Measurements from ENCODE around the gene FUNDC2.
A peak's percentile ranks its signal among the peaks of the same experiment; 100 is the strongest.

The FUNDC2 gene

GRCh38 chrX:155023907-155024833 is 2.5 kb upstream of the FUNDC2 start:
- DNase-seq = no peak

GRCh38 chrX:155026420-155026726 is 271 bp upstream of the FUNDC2 start:
- no peak for DNase-seq

- peak in 2 of 56 donors; percentile 2 for DNase-seq
These were observed 944 bp downstream of the FUNDC2 start for GRCh38 chrX:155027509-155028066.

GRCh38 chrX:155028129-155028528 is 1.5 kb downstream of the FUNDC2 start:
- DNase-seq = no peak

GRCh38 chrX:155028877-155029291 is 2.2 kb downstream of the FUNDC2 start:
- no peak for DNase-seq

- no peak for DNase-seq
These were observed 5.0 kb downstream of the FUNDC2 start for GRCh38 chrX:155031657-155032056.

- DNase-seq = no peak
These were observed 9.0 kb downstream of the FUNDC2 start for GRCh38 chrX:155035688-155036087.

GRCh38 chrX:155046129-155046810 is 19.6 kb downstream of the FUNDC2 start:
- no peak for DNase-seq

GRCh38 chrX:155046811-155047528 is 20.3 kb downstream of the FUNDC2 start:
- DNase-seq = no peak

GRCh38 chrX:155048977-155049619 is 22.5 kb downstream of the FUNDC2 start:
- DNase-seq = peak in 40 of 56 donors; percentile 0 to 62 (median 20)

- no peak for DNase-seq
These were observed 26.3 kb downstream of the FUNDC2 start for GRCh38 chrX:155052738-155053498.

GRCh38 chrX:155053656-155054055 is 27.0 kb downstream of the FUNDC2 start:
- no peak for DNase-seq

GRCh38 chrX:155054255-155054654 is 27.6 kb downstream of the FUNDC2 start:
- no peak for DNase-seq

GRCh38 chrX:155055494-155055893 is 28.9 kb downstream of the FUNDC2 start:
- DNase-seq = no peak

GRCh38 chrX:155056471-155056870 is 29.8 kb downstream of the FUNDC2 start:
- no peak for DNase-seq

- DNase-seq = peak in 47 of 56 donors; percentile 1 to 70 (median 21)
These were observed 30.5 kb downstream of the FUNDC2 start for GRCh38 chrX:155056877-155057792.

GRCh38 chrX:155061760-155062159 is 35.1 kb downstream of the FUNDC2 start:
- DNase-seq = no peak

GRCh38 chrX:155065035-155065734 is 38.5 kb downstream of the FUNDC2 start:
- DNase-seq = no peak

GRCh38 chrX:155068165-155068564 is 41.5 kb downstream of the FUNDC2 start:
- DNase-seq = no peak

Data from nucleus accumbens (tissue), 56 donors.